A549 (cell line): Measurements from ENCODE around the gene ZNF438. TPM values are rescaled to one million over a fixed set of nuclear protein-coding genes. Genes with fewer than 3 reads are reported as not detected.

ENCODE experiments used
- ATAC-seq, 2 experiments: fragments of 200-7000 bp in 1 of 2; fragments of >200 bp in 1 of 2; cut with Nextera tagmentation in 1 of 2; cut with Tn5 transposase in 1 of 2; 3 replicates each; pipeline versions ENCODE4 v1.8.0 to v1.9.1; 2018 to 2020; ENCODE audit warnings: mild to moderate bottlenecking in 1 of 2, moderate library complexity in 1 of 2
- CTCF ChIA-PET: fragments of 300-600 bp; sonication (Branson Sonifier 250); formaldehyde crosslinking; extraction: SDS; loops from one replicate; lab custom pipeline; 2021; ENCODE audit warnings: antibody characterized with exemption, inconsistent platforms; lab: Yijun Ruan, JAX
- POLR2A ChIA-PET: fragments of 350-600 bp; formaldehyde crosslinking; extraction: SDS; loops from one replicate; lab custom pipeline; 2021; ENCODE audit warnings: antibody characterized with exemption, inconsistent platforms; lab: Yijun Ruan, JAX
- DNase-seq, 2 experiments: peaks; one replicate each; pipeline versions ENCODE4 v3.0.0 to v3.0.0-alpha.2; 2011 to 2016; ENCODE audit warnings: low read depth in 1 of 2, low spot score in 1 of 2
- FAIRE-seq: peaks from 2 replicates; lab custom pipeline; 2011; peaks lifted over from hg19 to GRCh38; lab: Jason Lieb, UNC
- H3K27ac ChIP-seq, 2 experiments: fragments of >200 bp; sonication (Bioruptor Twin); formaldehyde crosslinking; 3 replicates each; pipeline ENCODE4 v1.5.1; 2016 to 2017
- H3K4me1 ChIP-seq: fragments of >200 bp; sonication (Bioruptor Twin); formaldehyde crosslinking; 3 replicates; pipeline ENCODE4 v1.6.1; 2016
- H3K4me2 ChIP-seq: fragments of >200 bp; sonication (Bioruptor Twin); formaldehyde crosslinking; 3 replicates; pipeline ENCODE4 v1.6.1; 2016
- H3K4me3 ChIP-seq: fragments of >200 bp; sonication (Bioruptor Twin); formaldehyde crosslinking; 3 replicates; pipeline ENCODE4 v1.5.1; 2016
- H3K9me3 ChIP-seq: fragments of >200 bp; sonication (Bioruptor Twin); formaldehyde crosslinking; 3 replicates; pipeline ENCODE4 v1.6.1; 2016
- CEBPB ChIP-seq, 2 experiments: fragments of >200 bp in 1 of 2; sonication (Bioruptor Twin) in 1 of 2; formaldehyde crosslinking in 1 of 2; IDR thresholded peaks; 2 replicates each; pipeline ENCODE4 v1.6.1; 2012 to 2016
- EHF ChIP-seq: fragments of 250-450 bp; sonication (Bioruptor Pico); IDR thresholded peaks from 2 replicates; pipeline ENCODE4 v1.5.0; 2020; ENCODE audit warnings: mild to moderate bottlenecking
- EHMT2 ChIP-seq: fragments of 200-600 bp; sonication (generic); IDR thresholded peaks from 2 replicates; pipeline ENCODE4 v1.6.1; 2016; ENCODE audit warnings: antibody characterized with exemption, low read depth, mild to moderate bottlenecking, moderate library complexity
- FOXS1 ChIP-seq: fragments of 250-450 bp; sonication (Bioruptor Pico); IDR thresholded peaks from 2 replicates; pipeline ENCODE4 v1.5.0; 2020; ENCODE audit warnings: mild to moderate bottlenecking, moderate library complexity
- HDAC2 ChIP-seq: fragments of 200-600 bp; sonication (generic); IDR thresholded peaks from 2 replicates; pipeline ENCODE4 v1.6.1; 2016
- KDM1A ChIP-seq: fragments of 200-600 bp; sonication (generic); IDR thresholded peaks from 2 replicates; pipeline ENCODE4 v1.6.1; 2016; ENCODE audit warnings: low read depth, mild to moderate bottlenecking
- MAZ ChIP-seq: fragments of 150-350 bp; IDR thresholded peaks from 2 replicates; pipeline ENCODE4 v1.6.1; 2014; ENCODE audit warnings: antibody characterized with exemption, low read depth, low read length, borderline replicate concordance
- RCOR1 ChIP-seq: fragments of 150-350 bp; IDR thresholded peaks from 2 replicates; pipeline ENCODE4 v1.6.1; 2014; ENCODE audit warnings: antibody characterized with exemption, low read length, low read depth
- RFX5 ChIP-seq: fragments of 450-650 bp; IDR thresholded peaks from 2 replicates; pipeline ENCODE4 v1.7.1; 2014; ENCODE audit warnings: antibody characterized with exemption, mild to moderate bottlenecking, moderate library complexity
- ZNF302 ChIP-seq: fragments of 250-450 bp; sonication (Bioruptor Pico); IDR thresholded peaks from 2 replicates; pipeline ENCODE4 v1.9.0; 2021; ENCODE audit warnings: inconsistent platforms, mild to moderate bottlenecking, moderate library complexity
- WGBS: methylation state at CpG from one replicate; pipeline ENCODE4 v1.1.6; 2017; ENCODE audit errors: missing lambda C conversion rate; 5-methylcytosine and 5-hydroxymethylcytosine counted together
- polyA plus RNA-seq, 4 experiments: library from polyadenylated mRNA; depleted of rRNA in 3 of 4; stranded (reverse); fragments of >200 nt; fragmentation: RNase III in 1 of 4; extraction: RNeasy Plus Mini Kit Qiagen cat#74134 plus additional on column Dnase treatment in 1 of 4; gene quantifications; 2 replicates in 3 of 4; 3 replicates in 1 of 4; pipeline ENCODE4 v1.2.3, GENCODE V29; 2011 to 2017
- TF ChIP-seq, protein P1 (sequence below): fragments of 250-450 bp; sonication (Bioruptor Pico); IDR thresholded peaks from 2 replicates; pipeline ENCODE4 v1.5.0; 2020; ENCODE audit warnings: low read depth, mild to moderate bottlenecking, moderate library complexity
- TF ChIP-seq, protein P2 (sequence below): IDR thresholded peaks from 2 replicates; pipeline ENCODE4 v1.6.1; 2012; ENCODE audit warnings: low read depth, borderline replicate concordance
- TF ChIP-seq, protein P3 (sequence below): fragments of >200 bp; sonication (Bioruptor Twin); formaldehyde crosslinking; IDR thresholded peaks from 3 replicates; pipeline ENCODE4 v1.5.1; 2016
- TF ChIP-seq, protein P4 (sequence below): fragments of 200-600 bp; sonication (generic); IDR thresholded peaks from 2 replicates; pipeline ENCODE4 v1.6.1; 2016; ENCODE audit warnings: antibody characterized with exemption, mild to moderate bottlenecking, moderate library complexity
- TF ChIP-seq, protein P5 (sequence below): fragments of >200 bp; sonication (Bioruptor Twin); formaldehyde crosslinking; IDR thresholded peaks from 3 replicates; pipeline ENCODE4 v1.6.1; 2016

Gene ZNF438
- polyA plus RNA-seq, 2 of the 4 experiments (the other 2 are of a cell fraction), result 2.2 to 4.5 TPM

DNA sequence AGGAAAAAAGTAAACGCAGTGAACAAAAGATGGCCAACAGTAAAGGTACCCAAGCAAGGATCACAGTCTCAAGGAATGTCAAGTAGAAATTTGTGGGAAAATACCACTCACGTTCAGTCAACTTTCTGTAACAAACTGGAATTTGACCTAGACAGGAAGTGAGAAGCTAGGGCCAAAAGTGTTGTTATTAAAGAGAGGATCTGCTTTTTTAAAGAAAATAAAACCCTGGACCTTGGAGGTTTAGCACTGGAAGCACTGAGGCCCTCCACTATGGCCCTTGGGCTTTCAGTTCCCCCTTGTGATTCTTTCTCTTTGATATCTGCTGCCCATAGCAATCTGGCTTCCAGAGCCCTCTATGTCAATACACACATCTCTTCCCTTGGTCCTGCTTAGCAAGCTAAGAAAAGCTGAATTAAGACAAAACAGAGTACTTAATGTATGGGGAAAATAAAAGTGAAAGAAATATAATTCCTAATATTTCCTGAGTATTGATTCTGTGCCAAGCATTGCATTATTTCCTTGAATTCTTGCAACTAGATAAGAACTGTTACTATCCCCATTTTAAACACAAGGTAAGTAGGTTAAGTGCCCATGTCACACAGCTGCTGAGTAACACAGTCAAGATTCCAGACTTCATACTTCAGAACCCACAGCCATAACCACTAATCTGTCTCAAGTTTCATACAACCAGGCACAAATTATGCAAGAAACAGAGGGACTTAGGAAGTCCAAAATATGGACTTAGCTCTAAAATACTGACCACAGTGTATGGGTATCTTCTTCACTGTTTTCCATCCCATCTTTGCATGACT is 2.6 kb upstream of the ZNF438 start:
- peaks cover 5% of the 10 kb centered on the region; the same call in 1 of the 3 replicates for H3K4me1 ChIP-seq
- 92% methylated on average over 2 of the region's 2 CpGs for WGBS
- no peaks in the 10 kb centered on the region for H3K9me3 ChIP-seq
- no peak overlapping the region for H3K27ac ChIP-seq
- ChIA-PET CTCF (interaction anchor here (1.4 to 1.5 kb wide), 4 partner anchors 10 to 347 kb away, joined by 3 to 6 read pairs (median 4); no protein-coding TSS in a partner anchor), POLR2A (no interaction called here)
- FAIRE-seq (no peak), ATAC-seq (no peak), DNase-seq (no peak)
- H3K4me3 ChIP-seq, result no peak overlapping the region
- TF ChIP-seq RCOR1, result no peak
- TF ChIP-seq, protein P1, sequence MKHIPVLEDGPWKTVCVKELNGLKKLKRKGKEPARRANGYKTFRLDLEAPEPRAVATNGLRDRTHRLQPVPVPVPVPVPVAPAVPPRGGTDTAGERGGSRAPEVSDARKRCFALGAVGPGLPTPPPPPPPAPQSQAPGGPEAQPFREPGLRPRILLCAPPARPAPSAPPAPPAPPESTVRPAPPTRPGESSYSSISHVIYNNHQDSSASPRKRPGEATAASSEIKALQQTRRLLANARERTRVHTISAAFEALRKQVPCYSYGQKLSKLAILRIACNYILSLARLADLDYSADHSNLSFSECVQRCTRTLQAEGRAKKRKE (CRISPR knock-in tag), result no peak
- TF ChIP-seq FOXS1 (CRISPR knock-in tag), result no peak
- no peak for TF ChIP-seq ZNF302 (CRISPR knock-in tag)
- no peak for TF ChIP-seq EHF
- TF ChIP-seq, protein P2, sequence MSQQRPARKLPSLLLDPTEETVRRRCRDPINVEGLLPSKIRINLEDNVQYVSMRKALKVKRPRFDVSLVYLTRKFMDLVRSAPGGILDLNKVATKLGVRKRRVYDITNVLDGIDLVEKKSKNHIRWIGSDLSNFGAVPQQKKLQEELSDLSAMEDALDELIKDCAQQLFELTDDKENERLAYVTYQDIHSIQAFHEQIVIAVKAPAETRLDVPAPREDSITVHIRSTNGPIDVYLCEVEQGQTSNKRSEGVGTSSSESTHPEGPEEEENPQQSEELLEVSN, result no peak
- TF ChIP-seq KDM1A, result no peak
- no peak overlapping the region for H3K4me2 ChIP-seq

DNA sequence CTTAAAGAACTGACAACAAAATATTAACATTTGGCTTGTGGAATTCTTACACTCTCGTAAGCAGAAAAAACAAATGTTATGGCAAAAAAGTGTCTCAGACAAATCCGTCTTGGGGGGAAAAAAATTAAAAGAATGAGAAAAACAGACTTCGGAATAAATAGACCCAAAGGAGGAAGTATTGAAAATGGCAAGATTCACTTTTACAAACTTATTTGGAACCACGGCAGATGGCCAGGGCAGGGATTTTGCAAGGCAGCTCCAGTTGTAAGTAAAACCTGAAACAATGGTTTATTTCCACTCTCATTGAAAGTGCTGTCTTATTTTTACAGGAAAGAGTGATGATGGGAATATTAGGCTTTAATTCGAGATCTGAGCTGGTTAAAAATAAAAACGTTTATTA is 1.5 kb upstream of the ZNF438 start:
- 94% methylated on average over 6 of the region's 6 CpGs for WGBS
- no peak for TF ChIP-seq RFX5
- TF ChIP-seq, protein P3, sequence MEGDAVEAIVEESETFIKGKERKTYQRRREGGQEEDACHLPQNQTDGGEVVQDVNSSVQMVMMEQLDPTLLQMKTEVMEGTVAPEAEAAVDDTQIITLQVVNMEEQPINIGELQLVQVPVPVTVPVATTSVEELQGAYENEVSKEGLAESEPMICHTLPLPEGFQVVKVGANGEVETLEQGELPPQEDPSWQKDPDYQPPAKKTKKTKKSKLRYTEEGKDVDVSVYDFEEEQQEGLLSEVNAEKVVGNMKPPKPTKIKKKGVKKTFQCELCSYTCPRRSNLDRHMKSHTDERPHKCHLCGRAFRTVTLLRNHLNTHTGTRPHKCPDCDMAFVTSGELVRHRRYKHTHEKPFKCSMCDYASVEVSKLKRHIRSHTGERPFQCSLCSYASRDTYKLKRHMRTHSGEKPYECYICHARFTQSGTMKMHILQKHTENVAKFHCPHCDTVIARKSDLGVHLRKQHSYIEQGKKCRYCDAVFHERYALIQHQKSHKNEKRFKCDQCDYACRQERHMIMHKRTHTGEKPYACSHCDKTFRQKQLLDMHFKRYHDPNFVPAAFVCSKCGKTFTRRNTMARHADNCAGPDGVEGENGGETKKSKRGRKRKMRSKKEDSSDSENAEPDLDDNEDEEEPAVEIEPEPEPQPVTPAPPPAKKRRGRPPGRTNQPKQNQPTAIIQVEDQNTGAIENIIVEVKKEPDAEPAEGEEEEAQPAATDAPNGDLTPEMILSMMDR, result no peak
- no peak for TF ChIP-seq MAZ
- no peak for TF ChIP-seq HDAC2
- TF ChIP-seq CEBPB (IDR thresholded peaks at IDR 0.05), result no peak
- TF ChIP-seq, protein P4, sequence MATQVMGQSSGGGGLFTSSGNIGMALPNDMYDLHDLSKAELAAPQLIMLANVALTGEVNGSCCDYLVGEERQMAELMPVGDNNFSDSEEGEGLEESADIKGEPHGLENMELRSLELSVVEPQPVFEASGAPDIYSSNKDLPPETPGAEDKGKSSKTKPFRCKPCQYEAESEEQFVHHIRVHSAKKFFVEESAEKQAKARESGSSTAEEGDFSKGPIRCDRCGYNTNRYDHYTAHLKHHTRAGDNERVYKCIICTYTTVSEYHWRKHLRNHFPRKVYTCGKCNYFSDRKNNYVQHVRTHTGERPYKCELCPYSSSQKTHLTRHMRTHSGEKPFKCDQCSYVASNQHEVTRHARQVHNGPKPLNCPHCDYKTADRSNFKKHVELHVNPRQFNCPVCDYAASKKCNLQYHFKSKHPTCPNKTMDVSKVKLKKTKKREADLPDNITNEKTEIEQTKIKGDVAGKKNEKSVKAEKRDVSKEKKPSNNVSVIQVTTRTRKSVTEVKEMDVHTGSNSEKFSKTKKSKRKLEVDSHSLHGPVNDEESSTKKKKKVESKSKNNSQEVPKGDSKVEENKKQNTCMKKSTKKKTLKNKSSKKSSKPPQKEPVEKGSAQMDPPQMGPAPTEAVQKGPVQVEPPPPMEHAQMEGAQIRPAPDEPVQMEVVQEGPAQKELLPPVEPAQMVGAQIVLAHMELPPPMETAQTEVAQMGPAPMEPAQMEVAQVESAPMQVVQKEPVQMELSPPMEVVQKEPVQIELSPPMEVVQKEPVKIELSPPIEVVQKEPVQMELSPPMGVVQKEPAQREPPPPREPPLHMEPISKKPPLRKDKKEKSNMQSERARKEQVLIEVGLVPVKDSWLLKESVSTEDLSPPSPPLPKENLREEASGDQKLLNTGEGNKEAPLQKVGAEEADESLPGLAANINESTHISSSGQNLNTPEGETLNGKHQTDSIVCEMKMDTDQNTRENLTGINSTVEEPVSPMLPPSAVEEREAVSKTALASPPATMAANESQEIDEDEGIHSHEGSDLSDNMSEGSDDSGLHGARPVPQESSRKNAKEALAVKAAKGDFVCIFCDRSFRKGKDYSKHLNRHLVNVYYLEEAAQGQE, result no peak
- no peak for TF ChIP-seq EHMT2
- TF ChIP-seq, protein P5, sequence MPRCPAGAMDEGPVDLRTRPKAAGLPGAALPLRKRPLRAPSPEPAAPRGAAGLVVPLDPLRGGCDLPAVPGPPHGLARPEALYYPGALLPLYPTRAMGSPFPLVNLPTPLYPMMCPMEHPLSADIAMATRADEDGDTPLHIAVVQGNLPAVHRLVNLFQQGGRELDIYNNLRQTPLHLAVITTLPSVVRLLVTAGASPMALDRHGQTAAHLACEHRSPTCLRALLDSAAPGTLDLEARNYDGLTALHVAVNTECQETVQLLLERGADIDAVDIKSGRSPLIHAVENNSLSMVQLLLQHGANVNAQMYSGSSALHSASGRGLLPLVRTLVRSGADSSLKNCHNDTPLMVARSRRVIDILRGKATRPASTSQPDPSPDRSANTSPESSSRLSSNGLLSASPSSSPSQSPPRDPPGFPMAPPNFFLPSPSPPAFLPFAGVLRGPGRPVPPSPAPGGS, result no peak
- Histone ChIP-seq H3K4me2 (peak overlapping the region; percentile 81; the same call in 1 of the 3 replicates), H3K9me3 (no peaks in the 10 kb centered on the region), H3K4me1 (peaks cover 5% of the 10 kb centered on the region; the same call in 1 of the 3 replicates), H3K4me3 (no peak overlapping the region; the same call in 2 of the 3 replicates), H3K27ac (peak overlapping the region in 1 of 2 experiments; percentile 97; a peak in 2 of 6 replicates)
- ChIA-PET POLR2A (no interaction called here), CTCF (interaction anchor here (0.7 to 1.5 kb wide), 3 partner anchors 19 to 512 kb away, joined by 3 to 4 read pairs (median 3); no protein-coding TSS in a partner anchor)
- no peak for ATAC-seq
- DNase-seq, result no peak
- FAIRE-seq, result no peak
